ENCODE results near the gene MED8. TPM values are rescaled to one million over a fixed set of nuclear protein-coding genes. Genes with fewer than 3 reads are reported as not detected.

MED8 gene
- total and polyA plus RNA-seq, 2 of the 8 experiments (the other 6 are each of a cell fraction or from before 2014, with no cell fraction given) = 7.0 to 20.6 TPM

- ChIA-PET CTCF (ENCODE audit: partially characterized antibody) (interaction anchor here (1.7 kb wide), 1 partner anchor 19 kb away, joined by 4 read pairs; no protein-coding TSS in a partner anchor), POLR2A (ENCODE audit: partially characterized antibody) (no interaction called here)
- Histone ChIP-seq H3K27ac (ENCODE audit: low read depth, low read length) (no peak overlapping the region), H2AK5ac (ENCODE audit: low read depth, low read length) (no peak overlapping the region), H2BK15ac (ENCODE audit: low read length) (no peak overlapping the region), H4K20me1 (replicated peaks in 1 of 2; ENCODE audit: control insufficient read depth in 1 of 2, insufficient read depth in 2 of 2, low read length in 2 of 2) (no peaks in the 10 kb centered on the region), H3K9me3 (ENCODE audit: insufficient read depth in 2 of 2, low read depth in 1 of 2, low read length in 1 of 2) (no peaks in the 10 kb centered on the region), H3K23me2 (ENCODE audit: low read depth, low read length) (no peaks in the 10 kb centered on the region), H3K56ac (replicated peaks; ENCODE audit: insufficient read length, low read depth, low read length) (no peak overlapping the region), H3K36me3 (ENCODE audit: control insufficient read depth in 2 of 4, insufficient read depth in 4 of 4, low read length in 3 of 4) (peaks cover 0 to 2% (median 0%) of the 10 kb centered on the region in 4 experiments; a peak in 1 of 8 replicates), H3K23ac (ENCODE audit: insufficient read length) (no peak overlapping the region), H4K5ac (ENCODE audit: insufficient read length, low read depth, low read length) (no peak overlapping the region), H3K4ac (replicated peaks; ENCODE audit: insufficient read length, low read depth, low read length) (no peak overlapping the region), H2BK12ac (ENCODE audit: low read depth, low read length) (no peak overlapping the region), H2BK5ac (ENCODE audit: low read depth, low read length) (no peak overlapping the region), H2BK120ac (replicated peaks; ENCODE audit: low read depth, low read length) (no peak overlapping the region), H3K27me3 (replicated peaks in 1 of 4; ENCODE audit: control insufficient read depth in 3 of 4, extremely low read depth in 1 of 4, insufficient read depth in 3 of 4, low read length in 3 of 4) (no peaks in the 10 kb centered on the region), H3K79me2 (ENCODE audit: control insufficient read depth in 1 of 2, insufficient read depth in 2 of 2, low read length in 2 of 2) (no peaks in the 10 kb centered on the region), H3K79me1 (ENCODE audit: low read depth, low read length) (no peaks in the 10 kb centered on the region), H3K4me2 (ENCODE audit: insufficient read depth in 1 of 2, low read depth in 2 of 2, low read length in 2 of 2) (no peak overlapping the region), H4K8ac (ENCODE audit: extremely low read depth, insufficient read depth, low read length) (no peak overlapping the region), H3K4me1 (replicated peaks in 1 of 4; ENCODE audit: control insufficient read depth in 3 of 4, insufficient read depth in 4 of 4, low read length in 3 of 4) (no peaks in the 10 kb centered on the region), H3K9ac (replicated peaks in 1 of 4; ENCODE audit: extremely low read depth in 1 of 4, low read depth in 3 of 4, low read length in 3 of 4) (no peak overlapping the region), H2AFZ (ENCODE audit: low read length) (no peak overlapping the region), H3K18ac (ENCODE audit: extremely low read depth, low read length) (no peak overlapping the region), H3K4me3 (ENCODE audit: extremely low read depth in 1 of 4, insufficient read depth in 2 of 4, low read depth in 3 of 4, low read length in 4 of 4) (no peak overlapping the region), H4K91ac (replicated peaks; ENCODE audit: insufficient read length, low read length) (no peak overlapping the region), H2BK20ac (ENCODE audit: low read length) (no peak overlapping the region), H3K14ac (ENCODE audit: insufficient read length) (no peak overlapping the region)
- FAIRE-seq = no peak
- no peak for TF ChIP-seq E2F6 (IDR thresholded peaks at IDR 0.05)
- no peak for TF ChIP-seq POLR2A (IDR thresholded peaks at IDR 0.05; ENCODE audit: control extremely low read depth in 1 of 2, low read depth in 2 of 2, low read length in 2 of 2)
- TF ChIP-seq MAX (IDR thresholded peaks at IDR 0.05) = no peak
- TF ChIP-seq USF2 (IDR thresholded peaks at IDR 0.05; ENCODE audit: low read length) = no peak
- TF ChIP-seq TAF1 (IDR thresholded peaks at IDR 0.05; ENCODE audit: low read depth, low read length) = no peak
- DNase-seq (ENCODE audit: low read depth in 1 of 2, low spot score in 2 of 2) = no peak
- WGBS, 2 experiments (ENCODE audit: extremely low coverage in 1 of 2, insufficient coverage in 1 of 2, insufficient read length in 1 of 2, insufficient replicate concordance in 2 of 2, low coverage in 1 of 2, low lambda C conversion rate in 2 of 2, missing lambda C conversion rate in 1 of 2) = 74% methylated on average over 1 of the region's 1 CpG; no CpG with 5 or more reads in 1 of the 2 experiments
These were observed 6.5 kb upstream of the MED8 start for GRCh38 chr1:43396059-43396458.

All from H1 (cell line).